HL-60 (cell line): Measurements from ENCODE around the gene ARX.

Source experiments
- DNase-seq, 2 experiments: peaks; one replicate each; pipeline ENCODE4 v3.0.0-alpha.2; 2010 to 2020; ENCODE audit warnings: low read depth in 1 of 2, low spot score in 1 of 2
- H3K27ac ChIP-seq: fragments of 250-450 bp; sonication (Bioruptor Pico); replicated peaks from 2 replicates; pipeline ENCODE4 v1.5.1; 2020; ENCODE audit warnings: mild to moderate bottlenecking, moderate library complexity
- H3K27me3 ChIP-seq: fragments of 250-450 bp; sonication (Bioruptor Pico); 2 replicates; pipeline ENCODE4 v1.5.1; 2021; ENCODE audit warnings: mild to moderate bottlenecking, moderate library complexity; ENCODE audit not compliant: insufficient read depth, poor library complexity, severe bottlenecking
- H3K4me3 ChIP-seq: replicated peaks from 2 replicates; pipeline ENCODE4 v1.5.1; 2011; ENCODE audit warnings: mild to moderate bottlenecking, control low read depth, low read length; ENCODE audit not compliant: insufficient read depth
- GABPA ChIP-seq: IDR thresholded peaks from 2 replicates; pipeline ENCODE4 v1.6.1; 2012; ENCODE audit warnings: low read depth
- POLR2AphosphoS5 ChIP-seq: IDR thresholded peaks from 2 replicates; pipeline ENCODE4 v1.6.1; 2012; ENCODE audit warnings: low read depth
- REST ChIP-seq: IDR thresholded peaks from 2 replicates; pipeline ENCODE4 v1.6.1; 2012; ENCODE audit warnings: low read depth; ENCODE audit not compliant: insufficient replicate concordance
- SPI1 ChIP-seq: IDR thresholded peaks from 2 replicates; pipeline ENCODE4 v1.6.1; 2012; ENCODE audit warnings: low read depth, mild to moderate bottlenecking, borderline replicate concordance
- TF ChIP-seq, protein P1 (sequence below): IDR thresholded peaks from one replicate; pipeline ENCODE4 v1.5.1; 2011; ENCODE audit warnings: low read length, control low read depth, inconsistent platforms; ENCODE audit not compliant: insufficient read depth

The ARX gene

DNA sequence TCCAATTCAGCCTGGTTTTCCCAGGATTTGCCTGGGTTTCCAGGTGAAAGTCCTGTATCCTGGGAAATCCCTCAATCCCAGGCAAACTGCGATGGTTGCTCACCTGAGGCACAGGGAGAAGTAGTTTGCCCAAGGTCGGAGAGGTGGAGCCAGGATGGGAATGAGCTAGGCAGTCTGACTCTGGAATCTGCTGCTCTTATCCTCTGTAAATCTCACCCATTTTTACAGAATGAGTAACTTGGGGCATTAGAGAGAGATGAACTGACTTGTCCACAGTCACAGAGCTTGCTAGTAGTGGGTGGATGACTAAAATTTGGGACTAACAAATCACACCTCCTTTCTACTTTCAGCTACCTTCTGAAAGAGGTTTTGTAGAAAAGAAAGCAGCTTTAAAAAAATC lies 9.8 kb upstream of the ARX start:
- H3K27ac ChIP-seq, result no peak overlapping the region
- peaks cover 34% of the 10 kb centered on the region for H3K27me3 ChIP-seq
- DNase-seq, result no peak
- H3K4me3 ChIP-seq, result no peak overlapping the region
- no peak for TF ChIP-seq SPI1

DNA sequence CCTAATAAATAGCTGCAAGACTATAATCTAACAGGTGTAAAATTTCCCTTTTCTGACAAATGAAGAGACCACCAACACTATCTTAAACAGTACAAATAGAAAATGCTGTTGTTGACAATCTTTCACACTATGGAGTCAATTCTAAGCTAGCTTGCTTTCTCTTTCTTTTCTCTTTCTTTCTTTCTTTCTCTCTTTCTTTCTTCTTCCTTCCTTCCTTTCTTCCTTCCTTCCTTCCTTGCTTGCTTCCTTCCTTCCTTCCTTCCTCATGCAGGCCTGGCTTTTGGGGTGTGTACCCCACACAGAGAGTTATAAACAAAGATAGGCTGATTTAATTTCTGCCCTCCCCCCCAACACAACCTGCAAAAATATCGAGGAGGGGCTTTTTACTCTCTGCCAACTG lies 8.1 kb upstream of the ARX start:
- H3K27ac ChIP-seq, result no peak overlapping the region
- peaks cover 49% of the 10 kb centered on the region for H3K27me3 ChIP-seq
- TF ChIP-seq REST (no peak), POLR2AphosphoS5 (no peak), GABPA (no peak), SPI1 (no peak)
- TF ChIP-seq, protein P1, sequence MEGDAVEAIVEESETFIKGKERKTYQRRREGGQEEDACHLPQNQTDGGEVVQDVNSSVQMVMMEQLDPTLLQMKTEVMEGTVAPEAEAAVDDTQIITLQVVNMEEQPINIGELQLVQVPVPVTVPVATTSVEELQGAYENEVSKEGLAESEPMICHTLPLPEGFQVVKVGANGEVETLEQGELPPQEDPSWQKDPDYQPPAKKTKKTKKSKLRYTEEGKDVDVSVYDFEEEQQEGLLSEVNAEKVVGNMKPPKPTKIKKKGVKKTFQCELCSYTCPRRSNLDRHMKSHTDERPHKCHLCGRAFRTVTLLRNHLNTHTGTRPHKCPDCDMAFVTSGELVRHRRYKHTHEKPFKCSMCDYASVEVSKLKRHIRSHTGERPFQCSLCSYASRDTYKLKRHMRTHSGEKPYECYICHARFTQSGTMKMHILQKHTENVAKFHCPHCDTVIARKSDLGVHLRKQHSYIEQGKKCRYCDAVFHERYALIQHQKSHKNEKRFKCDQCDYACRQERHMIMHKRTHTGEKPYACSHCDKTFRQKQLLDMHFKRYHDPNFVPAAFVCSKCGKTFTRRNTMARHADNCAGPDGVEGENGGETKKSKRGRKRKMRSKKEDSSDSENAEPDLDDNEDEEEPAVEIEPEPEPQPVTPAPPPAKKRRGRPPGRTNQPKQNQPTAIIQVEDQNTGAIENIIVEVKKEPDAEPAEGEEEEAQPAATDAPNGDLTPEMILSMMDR, result no peak
- no peak for DNase-seq
- H3K4me3 ChIP-seq, result no peak overlapping the region

DNA sequence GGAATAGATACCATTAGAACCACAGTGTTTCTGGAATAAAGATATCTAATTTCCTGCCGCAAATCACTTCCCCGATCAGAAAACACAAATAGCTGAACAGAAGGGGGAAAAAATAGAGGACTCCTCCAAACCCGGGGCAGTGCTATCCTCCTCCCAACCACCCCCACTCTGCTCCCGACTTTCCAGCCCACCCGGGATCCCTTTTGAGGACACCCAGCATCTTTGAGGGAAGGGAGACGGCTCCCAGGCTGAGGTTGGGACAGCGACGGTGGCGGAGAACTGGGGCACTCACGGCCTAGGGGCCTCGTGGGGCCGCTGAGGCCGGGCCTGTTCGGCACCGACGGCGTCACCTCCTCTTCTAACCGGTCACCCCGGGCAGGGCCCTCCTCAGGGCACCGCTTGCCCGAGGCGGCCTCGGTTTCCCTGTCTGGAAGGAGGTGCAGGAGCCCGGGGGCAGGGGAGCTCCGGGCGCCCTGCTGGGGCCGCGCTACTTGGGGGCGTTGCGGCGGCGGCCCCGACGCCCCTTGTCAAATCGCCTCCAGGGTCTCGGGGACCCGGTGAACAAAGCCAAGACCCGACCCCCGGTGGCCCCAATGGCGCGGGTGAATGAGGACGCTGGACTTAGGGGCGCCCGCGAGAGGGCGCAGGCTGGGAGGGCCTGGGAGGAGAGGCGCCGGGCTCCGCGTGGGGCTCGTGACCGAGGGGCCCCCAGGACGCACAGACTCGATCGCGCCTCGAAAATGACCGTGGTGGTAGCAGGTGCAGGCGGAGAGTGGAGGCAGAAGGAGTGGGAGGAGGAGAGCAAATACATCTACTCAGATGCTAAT lies 6.9 kb upstream of the ARX start:
- no peak for DNase-seq
- Histone ChIP-seq H3K27ac (no peak overlapping the region), H3K4me3 (no peak overlapping the region), H3K27me3 (peaks cover 55% of the 10 kb centered on the region)
- TF ChIP-seq GABPA (no peak), REST (no peak), SPI1 (no peak), POLR2AphosphoS5 (no peak)
- TF ChIP-seq, protein P1, result no peak

DNA sequence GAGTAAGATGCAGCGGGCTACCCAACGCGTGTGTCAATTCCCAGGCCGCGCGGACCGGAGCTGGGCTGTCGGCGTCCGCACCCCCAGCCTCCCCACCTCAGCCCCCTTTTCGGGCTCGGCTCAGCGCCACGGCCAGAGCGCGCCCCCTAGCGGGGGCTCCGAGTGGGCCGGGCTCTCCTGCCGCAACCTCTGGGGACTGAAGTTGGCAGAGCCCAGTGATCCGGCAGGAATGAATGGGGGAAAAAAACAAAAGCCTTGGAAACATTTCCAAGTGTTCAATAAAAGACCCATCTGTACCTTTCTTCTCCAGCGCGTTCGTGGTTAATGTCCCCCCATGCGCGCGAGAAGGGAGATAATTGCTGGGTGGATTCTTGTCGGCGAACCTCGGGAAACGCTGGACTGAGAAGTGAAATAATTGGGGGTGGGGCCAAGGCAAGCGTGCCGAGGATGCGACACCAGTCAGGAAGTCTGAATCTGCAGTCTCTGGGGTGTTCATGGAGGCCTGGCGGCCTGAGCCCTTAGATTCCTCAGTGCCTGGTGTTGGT lies 5.2 kb upstream of the ARX start:
- Histone ChIP-seq H3K4me3 (no peak overlapping the region), H3K27me3 (peaks cover 70% of the 10 kb centered on the region), H3K27ac (no peak overlapping the region)
- TF ChIP-seq, protein P1, result no peak
- TF ChIP-seq SPI1 (no peak), GABPA (no peak), POLR2AphosphoS5 (no peak), REST (no peak)
- no peak for DNase-seq
